K562 (cell line): ENCODE data around the gene HSD3B7. TPM values are rescaled to one million over a fixed set of nuclear protein-coding genes. Genes with fewer than 3 reads are reported as not detected.

Experiments used
- ATAC-seq: fragments of 200-7000 bp; cut with Tn5 transposase; 3 replicates; pipeline ENCODE4 v1.9.1; 2020; ENCODE audit warnings: moderate library complexity
- BruUV-seq: library from RNA; stranded (reverse); fragments of 400-500 nt; replicated peaks from 2 replicates; lab custom pipeline; 2021; lab: Mats Ljungman, UMichigan
- CTCF ChIA-PET: fragments of 300-600 bp; formaldehyde crosslinking; extraction: SDS; loops from one replicate; lab custom pipeline; 2021; ENCODE audit warnings: low intra/inter-chr PET ratio; lab: Yijun Ruan, JAX
- POLR2A ChIA-PET: fragments of 300-600, 350-650 bp; sonication (Branson Sonifier 250); formaldehyde crosslinking; extraction: SDS; loops from one replicate; lab custom pipeline; 2021; ENCODE audit warnings: antibody characterized with exemption, inconsistent platforms; lab: Yijun Ruan, JAX
- DNase-seq, 4 experiments: peaks; one replicate each; pipeline versions ENCODE4 v3.0.0 to v3.0.0-alpha.2; 2011 to 2018; ENCODE audit warnings: low spot score in 3 of 4, mixed read lengths in 3 of 4; ENCODE audit errors: extremely low read depth in 1 of 4
- FAIRE-seq: peaks from 2 replicates; lab custom pipeline; 2011; peaks lifted over from hg19 to GRCh38; lab: Jason Lieb, UNC
- H2AFZ ChIP-seq: 2 replicates; pipeline ENCODE4 v1.6.0; 2011; ENCODE audit warnings: low read depth, low read length, control low read depth, inconsistent platforms
- H3K27ac ChIP-seq: fragments of 200-600 bp; 3 replicates; pipeline ENCODE4 v1.8.0; 2011; ENCODE audit warnings: low read depth, mild to moderate bottlenecking, control low read depth, inconsistent platforms, low read length, moderate library complexity, mixed read lengths; ENCODE audit errors: extremely low read depth
- H3K27me3 ChIP-seq, 2 experiments: fragments of 300-600 bp in 1 of 2; 2 replicates in 1 of 2; 3 replicates in 1 of 2; pipeline versions ENCODE4 v1.6.0 to v1.8.0; 2011; ENCODE audit warnings: inconsistent platforms in 2 of 2, low read length in 2 of 2, mild to moderate bottlenecking in 1 of 2, mixed read lengths in 1 of 2, moderate library complexity in 1 of 2; ENCODE audit not compliant: control insufficient read depth in 2 of 2, insufficient read depth in 2 of 2
- H3K36me3 ChIP-seq: fragments of 300-600 bp; 3 replicates; pipeline ENCODE4 v1.8.0; 2011; ENCODE audit warnings: mild to moderate bottlenecking, low read length, inconsistent platforms; ENCODE audit not compliant: control insufficient read depth, insufficient read depth
- H3K4me1 ChIP-seq, 2 experiments: fragments of 200-600 bp in 1 of 2; replicated peaks in 1 of 2; 2 replicates in 1 of 2; 3 replicates in 1 of 2; pipeline versions ENCODE4 v1.5.1 to v1.8.0; 2011; ENCODE audit warnings: inconsistent platforms in 2 of 2, low read length in 2 of 2, mild to moderate bottlenecking in 1 of 2, mixed read lengths in 1 of 2, moderate library complexity in 1 of 2; ENCODE audit not compliant: control insufficient read depth in 2 of 2, insufficient read depth in 2 of 2
- H3K4me2 ChIP-seq: 2 replicates; pipeline ENCODE4 v1.6.1; 2011; ENCODE audit warnings: low read length, control low read depth, inconsistent platforms, mixed read lengths; ENCODE audit not compliant: insufficient read depth
- H3K4me3 ChIP-seq: fragments of 200-600 bp; sonication (generic), shearing (Covaris generic); 2 replicates; pipeline ENCODE4 v1.5.1; 2016; ENCODE audit warnings: control low read depth, inconsistent platforms
- H3K79me2 ChIP-seq: fragments of 200-600 bp; 3 replicates; pipeline ENCODE4 v1.8.0; 2011; ENCODE audit warnings: low read length, inconsistent platforms; ENCODE audit not compliant: control insufficient read depth, insufficient read depth
- H3K9ac ChIP-seq, 2 experiments: 2 replicates each; pipeline versions ENCODE4 v1.6.0 to v1.6.1; 2011; ENCODE audit warnings: low read depth in 2 of 2, low read length in 2 of 2, control low read depth in 1 of 2, inconsistent platforms in 1 of 2, mild to moderate bottlenecking in 1 of 2, mixed read lengths in 1 of 2; ENCODE audit not compliant: insufficient read depth in 1 of 2
- H3K9me1 ChIP-seq: one replicate; pipeline ENCODE4 v1.6.0; 2011; ENCODE audit warnings: inconsistent platforms, mild to moderate bottlenecking, low read length, moderate library complexity; ENCODE audit not compliant: control insufficient read depth, insufficient read depth
- H3K9me3 ChIP-seq: replicated peaks from 2 replicates; pipeline ENCODE4 v1.5.1; 2011; ENCODE audit warnings: low read depth, low read length, inconsistent platforms; ENCODE audit not compliant: control insufficient read depth, insufficient read depth
- H4K20me1 ChIP-seq: replicated peaks from 2 replicates; pipeline ENCODE4 v1.6.1; 2011; ENCODE audit warnings: low read length, inconsistent platforms, mixed read lengths; ENCODE audit not compliant: control insufficient read depth, insufficient read depth
- BCOR ChIP-seq: fragments of 450-650 bp; IDR thresholded peaks from 2 replicates; pipeline ENCODE4 v1.6.1; 2016
- GTF2E2 ChIP-seq: fragments of 200-800 bp; sonication (Bioruptor generic); IDR thresholded peaks from 2 replicates; pipeline ENCODE4 v1.6.1; 2016; ENCODE audit warnings: missing genetic modification characterization, missing compliant biosample characterization
- KDM1A ChIP-seq, 2 experiments: fragments of 450-650 bp; IDR thresholded peaks; 2 replicates each; pipeline ENCODE4 v1.6.1; 2016; ENCODE audit warnings: mild to moderate bottlenecking in 2 of 2
- MAFG ChIP-seq: fragments of 450-650 bp; conservative IDR thresholded peaks from 2 replicates; pipeline ENCODE4 v1.6.1; 2016; ENCODE audit warnings: missing genetic modification characterization, missing compliant biosample characterization
- RBM25 ChIP-seq: fragments of 200-400 bp; formaldehyde crosslinking; IDR thresholded peaks from 2 replicates; pipeline ENCODE4 v1.6.1; 2018; ENCODE audit warnings: low read length, low read depth, moderate library complexity; ENCODE audit not compliant: severe bottlenecking
- THRA ChIP-seq: fragments of 450-650 bp; IDR thresholded peaks from 2 replicates; pipeline ENCODE4 v1.6.1; 2017; ENCODE audit warnings: mild to moderate bottlenecking, moderate library complexity
- ZFP36 ChIP-seq: fragments of 150-350 bp; IDR thresholded peaks from 2 replicates; pipeline ENCODE4 v1.6.1; 2018; ENCODE audit warnings: low read length, low read depth; ENCODE audit not compliant: partially characterized antibody
- ZFP91 ChIP-seq: sonication (generic); formaldehyde crosslinking; IDR thresholded peaks from 2 replicates; pipeline ENCODE4 v1.8.0; 2022; ENCODE audit warnings: mild to moderate bottlenecking, missing genetic modification reagents
- ZNF184 ChIP-seq: sonication (generic); formaldehyde crosslinking; IDR thresholded peaks from 2 replicates; pipeline ENCODE4 v1.5.0; 2020; ENCODE audit warnings: missing genetic modification reagents
- ZNF354B ChIP-seq: fragments of 250-450 bp; sonication (Bioruptor Pico); IDR thresholded peaks from 2 replicates; pipeline ENCODE4 v1.4.0; 2020
- WGBS: fragments of 100-300 bp; shearing (Covaris generic); methylation state at CpG from one replicate; pipeline ENCODE4 v1.1.6; 2016; ENCODE audit warnings: low coverage, mixed read lengths; ENCODE audit not compliant: insufficient coverage; ENCODE audit errors: missing lambda C conversion rate; 5-methylcytosine and 5-hydroxymethylcytosine counted together
- in situ Hi-C: fragments of 300-500 bp; cut with MboI; formaldehyde crosslinking; loops from 4 replicates; pipeline ENCODE4 v1.15.0; 2018; ENCODE audit warnings: inconsistent platforms, mixed read lengths
- intact Hi-C: fragments of 100-400 bp; cut with micrococcal nuclease; formaldehyde crosslinking; loops from 2 replicates; pipeline ENCODE4 v1.14.2; 2022
- polyA plus RNA-seq, 8 experiments: library from polyadenylated mRNA; depleted of rRNA in 4 of 8; stranded (reverse) in 5 of 8; unstranded in 3 of 8; fragments of >200 nt; fragmentation: Nextera tagmentation in 2 of 8; fragmentation: Illumina TruSeq in 1 of 8; extraction: Ambion mirVana in 2 of 8; extraction: Trizol in 1 of 8; gene quantifications; 2 replicates each; pipeline versions ENCODE4 v1.2.1 to v1.2.3, GENCODE V29; 2011 to 2014; ENCODE audit warnings: inconsistent platforms in 1 of 8, missing spikeins in 1 of 8
- total RNA-seq, 7 experiments: library from RNA; depleted of rRNA in 6 of 7; stranded (reverse); fragments of >200 nt in 6 of 7; fragmentation: Illumina TruSeq in 2 of 7; extraction: Trizol in 2 of 7; gene quantifications; 2 replicates each; pipeline versions ENCODE4 v1.2.1 to v1.2.3, GENCODE V29; 2011 to 2021; ENCODE audit warnings: low replicate concordance in 1 of 7

Gene HSD3B7
- total and polyA plus RNA-seq, 9 of the 15 experiments (the other 6 are each of a cell fraction or from before 2014, with no cell fraction given): 5.4 to 49.1 (median 23.0) TPM

- no peak for TF ChIP-seq THRA
These were observed 18.7 kb downstream of the HSD3B7 start (continued) for GRCh38 chr16:31003744-31004143.

GRCh38 chr16:31004658-31005057 is 19.7 kb downstream of the HSD3B7 start:
- H3K27me3 ChIP-seq: peaks cover 0 to 4% of the 10 kb centered on the region in 2 experiments; a peak in 1 of 5 replicates
- H3K36me3 ChIP-seq: no peaks in the 10 kb centered on the region
- 6% methylated on average over 2 of the region's 2 CpGs for WGBS
- intact Hi-C loops: no loop called here
- H3K4me3 ChIP-seq: no peak overlapping the region
- POLR2A ChIA-PET: interaction anchor here (0.9 kb wide), 1 partner anchor 16 kb away, joined by 4 read pairs; no protein-coding TSS in a partner anchor
- peaks cover 16 to 30% of the 10 kb centered on the region in 2 experiments; a peak in 4 of 5 replicates for H3K4me1 ChIP-seq
- no TSS peak for BruUV-seq
- no peak overlapping the region for H3K27ac ChIP-seq
- CTCF ChIA-PET: no interaction called here
- FAIRE-seq (no peak), DNase-seq (no peak), ATAC-seq (no peak)
- H2AFZ ChIP-seq: no peak overlapping the region
- no peaks in the 10 kb centered on the region for H3K9me3 ChIP-seq
- H3K9ac ChIP-seq: no peak overlapping the region
- H3K79me2 ChIP-seq: no peaks in the 10 kb centered on the region
- TF ChIP-seq ZFP91 (CRISPR knock-in tag): no peak
- TF ChIP-seq MAFG (tag): no peak
- TF ChIP-seq ZNF184 (CRISPR knock-in tag): no peak
- no peak for TF ChIP-seq ZNF354B (CRISPR knock-in tag)
- TF ChIP-seq RBM25: peak; percentile 43
- peak; percentile 52; the same call in 1 of the 2 replicates for TF ChIP-seq BCOR
- TF ChIP-seq ZFP36: peak; percentile 53
- no peak for TF ChIP-seq GTF2E2 (tag)
- TF ChIP-seq KDM1A (IDR thresholded peaks at IDR 0.05): 0 out of 4 replicates have a peak, but pooled peaks of 1 of the 2 experiments have one; percentile 15
- TF ChIP-seq, all 486 proteins: peak for 4
- in situ Hi-C loops: no loop called here
- no peaks in the 10 kb centered on the region for H4K20me1 ChIP-seq
- H3K4me2 ChIP-seq: no peak overlapping the region
- H3K9me1 ChIP-seq: no peaks in the 10 kb centered on the region
